MM.1S (cell line): ENCODE results near the gene GRIK1.

ENCODE experiments used
- EZH2 ChIP-seq: fragments of 300-600 bp; sonication (generic); optimal IDR thresholded peaks from 2 replicates; pipeline ENCODE3; 2017; ENCODE audit warnings: low read depth, mild to moderate bottlenecking, antibody characterized with exemption, low read length, mixed read lengths
- EZH2phosphoT487 ChIP-seq: fragments of 300-600 bp; sonication (generic); IDR thresholded peaks from 2 replicates; pipeline ENCODE4 v1.6.1; 2018; ENCODE audit warnings: antibody characterized with exemption, low read length
- TF ChIP-seq, protein P1 (sequence below): fragments of 300-600 bp; sonication (generic); IDR thresholded peaks from 2 replicates; pipeline ENCODE4 v1.5.1; 2016; ENCODE audit warnings: antibody characterized with exemption, low read length, mixed read lengths

DNA sequence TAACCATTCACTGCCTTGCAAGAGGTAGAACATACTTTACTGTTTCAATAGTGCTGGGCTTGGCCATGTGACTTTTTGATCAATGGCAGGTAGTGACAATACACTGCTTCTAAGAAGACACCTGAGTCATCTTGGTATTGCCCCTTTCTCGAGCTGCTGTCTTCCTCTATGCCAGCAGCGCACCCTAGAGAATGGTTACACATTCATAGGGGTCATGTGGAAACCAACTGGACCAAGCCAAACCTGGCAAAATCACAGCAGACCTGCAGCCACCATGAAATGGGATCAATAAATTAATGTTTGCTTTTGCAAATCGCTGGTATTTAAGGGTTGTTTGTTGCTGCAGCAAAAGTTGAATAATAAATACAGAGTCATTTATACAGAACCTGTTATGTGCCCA lies 122.3 kb downstream of the GRIK1 start:
- TF ChIP-seq, protein P1, sequence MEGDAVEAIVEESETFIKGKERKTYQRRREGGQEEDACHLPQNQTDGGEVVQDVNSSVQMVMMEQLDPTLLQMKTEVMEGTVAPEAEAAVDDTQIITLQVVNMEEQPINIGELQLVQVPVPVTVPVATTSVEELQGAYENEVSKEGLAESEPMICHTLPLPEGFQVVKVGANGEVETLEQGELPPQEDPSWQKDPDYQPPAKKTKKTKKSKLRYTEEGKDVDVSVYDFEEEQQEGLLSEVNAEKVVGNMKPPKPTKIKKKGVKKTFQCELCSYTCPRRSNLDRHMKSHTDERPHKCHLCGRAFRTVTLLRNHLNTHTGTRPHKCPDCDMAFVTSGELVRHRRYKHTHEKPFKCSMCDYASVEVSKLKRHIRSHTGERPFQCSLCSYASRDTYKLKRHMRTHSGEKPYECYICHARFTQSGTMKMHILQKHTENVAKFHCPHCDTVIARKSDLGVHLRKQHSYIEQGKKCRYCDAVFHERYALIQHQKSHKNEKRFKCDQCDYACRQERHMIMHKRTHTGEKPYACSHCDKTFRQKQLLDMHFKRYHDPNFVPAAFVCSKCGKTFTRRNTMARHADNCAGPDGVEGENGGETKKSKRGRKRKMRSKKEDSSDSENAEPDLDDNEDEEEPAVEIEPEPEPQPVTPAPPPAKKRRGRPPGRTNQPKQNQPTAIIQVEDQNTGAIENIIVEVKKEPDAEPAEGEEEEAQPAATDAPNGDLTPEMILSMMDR, result no peak
- TF ChIP-seq EZH2 (no peak), EZH2phosphoT487 (no peak)
